T1000 (cell line): ENCODE measurements around the gene SLC26A6.

Source experiments
- DNase-seq: peaks from one replicate; lab custom pipeline; 2025; ENCODE audit warnings: mixed read lengths; lab: John Stamatoyannopoulos, UW

Gene SLC26A6

GRCh38 chr3:48660800-48661400, 25.6 kb upstream of the SLC26A6 start:
- no peak for DNase-seq

GRCh38 chr3:48656841-48657281, 21.6 kb upstream of the SLC26A6 start:
- no peak for DNase-seq

GRCh38 chr3:48656061-48656840, 21.0 kb upstream of the SLC26A6 start:
- DNase-seq: peak; percentile 79

GRCh38 chr3:48655606-48656005, 20.3 kb upstream of the SLC26A6 start:
- DNase-seq: no peak

GRCh38 chr3:48655063-48655462, 19.8 kb upstream of the SLC26A6 start:
- DNase-seq: no peak

GRCh38 chr3:48652923-48653715, 17.9 kb upstream of the SLC26A6 start:
- no peak for DNase-seq

- no peak for DNase-seq
Measured at GRCh38 chr3:48651771-48652170, 16.5 kb upstream of the SLC26A6 start.

- DNase-seq: no peak
Measured at GRCh38 chr3:48650723-48651122, 15.5 kb upstream of the SLC26A6 start.

- no peak for DNase-seq
Measured at GRCh38 chr3:48648188-48648850, 13.1 kb upstream of the SLC26A6 start.

- DNase-seq: no peak
Measured at GRCh38 chr3:48647714-48648113, 12.5 kb upstream of the SLC26A6 start.

GRCh38 chr3:48644898-48645760, 9.9 kb upstream of the SLC26A6 start:
- DNase-seq: no peak

GRCh38 chr3:48642605-48643004, 7.3 kb upstream of the SLC26A6 start:
- DNase-seq: no peak

GRCh38 chr3:48641396-48641795, 6.1 kb upstream of the SLC26A6 start:
- no peak for DNase-seq

- no peak for DNase-seq
Measured at GRCh38 chr3:48639944-48640606, 4.8 kb upstream of the SLC26A6 start.

GRCh38 chr3:48637305-48637704, 2.0 kb upstream of the SLC26A6 start:
- no peak for DNase-seq

GRCh38 chr3:48636149-48636655, 941 bp upstream of the SLC26A6 start:
- no peak for DNase-seq

GRCh38 chr3:48634661-48635221, 520 bp downstream of the SLC26A6 start:
- DNase-seq: peak; percentile 38

- no peak for DNase-seq
Measured at GRCh38 chr3:48633743-48634142, 1.5 kb downstream of the SLC26A6 start.

- DNase-seq: no peak
Measured at GRCh38 chr3:48633256-48633655, 2.0 kb downstream of the SLC26A6 start.
